Raji (cell line): Measurements from ENCODE around the gene PACSIN2.

Experiments used
- POLR2A ChIP-seq: IDR thresholded peaks from 2 replicates; pipeline ENCODE4 v1.6.1; 2011; ENCODE audit warnings: low read depth, low read length, control low read depth; ENCODE audit not compliant: insufficient read depth

PACSIN2 gene

GRCh38 chr22:42964994-42965699 is 49.8 kb downstream of the PACSIN2 start:
- TF ChIP-seq POLR2A: no peak

GRCh38 chr22:42963231-42963595 is 51.7 kb downstream of the PACSIN2 start:
- no peak for TF ChIP-seq POLR2A

- TF ChIP-seq POLR2A: no peak
These were observed 52.4 kb downstream of the PACSIN2 start for GRCh38 chr22:42962295-42963230.

- TF ChIP-seq POLR2A: no peak
These were observed 53.1 kb downstream of the PACSIN2 start for GRCh38 chr22:42961810-42962209.

- TF ChIP-seq POLR2A: no peak
These were observed 54.2 kb downstream of the PACSIN2 start for GRCh38 chr22:42960531-42961399.

GRCh38 chr22:42959576-42960509 is 55.1 kb downstream of the PACSIN2 start:
- TF ChIP-seq POLR2A: no peak

GRCh38 chr22:42958937-42959336 is 56.0 kb downstream of the PACSIN2 start:
- no peak for TF ChIP-seq POLR2A

- TF ChIP-seq POLR2A: no peak
These were observed 57.0 kb downstream of the PACSIN2 start for GRCh38 chr22:42957958-42958357.

- no peak for TF ChIP-seq POLR2A
These were observed 57.4 kb downstream of the PACSIN2 start for GRCh38 chr22:42957544-42957943.

- TF ChIP-seq POLR2A: no peak
These were observed 59.1 kb downstream of the PACSIN2 start for GRCh38 chr22:42955848-42956247.

- TF ChIP-seq POLR2A: no peak
These were observed 59.8 kb downstream of the PACSIN2 start for GRCh38 chr22:42955087-42955635.

- TF ChIP-seq POLR2A: no peak
These were observed 63.7 kb downstream of the PACSIN2 start for GRCh38 chr22:42951093-42951710.

GRCh38 chr22:42950281-42950680 is 64.7 kb downstream of the PACSIN2 start:
- TF ChIP-seq POLR2A: no peak

GRCh38 chr22:42949159-42949558 is 65.8 kb downstream of the PACSIN2 start:
- no peak for TF ChIP-seq POLR2A

GRCh38 chr22:42948294-42948693 is 66.7 kb downstream of the PACSIN2 start:
- no peak for TF ChIP-seq POLR2A
